Measurements from ENCODE around the gene RNASEH2A. TPM values are rescaled to one million over a fixed set of nuclear protein-coding genes. Genes with fewer than 3 reads are reported as not detected.

Gene RNASEH2A
- total and polyA plus RNA-seq, 2 donors (not counting 1 experiment from before 2014, with no cell fraction given), result 14.5 to 18.9 TPM

DNA sequence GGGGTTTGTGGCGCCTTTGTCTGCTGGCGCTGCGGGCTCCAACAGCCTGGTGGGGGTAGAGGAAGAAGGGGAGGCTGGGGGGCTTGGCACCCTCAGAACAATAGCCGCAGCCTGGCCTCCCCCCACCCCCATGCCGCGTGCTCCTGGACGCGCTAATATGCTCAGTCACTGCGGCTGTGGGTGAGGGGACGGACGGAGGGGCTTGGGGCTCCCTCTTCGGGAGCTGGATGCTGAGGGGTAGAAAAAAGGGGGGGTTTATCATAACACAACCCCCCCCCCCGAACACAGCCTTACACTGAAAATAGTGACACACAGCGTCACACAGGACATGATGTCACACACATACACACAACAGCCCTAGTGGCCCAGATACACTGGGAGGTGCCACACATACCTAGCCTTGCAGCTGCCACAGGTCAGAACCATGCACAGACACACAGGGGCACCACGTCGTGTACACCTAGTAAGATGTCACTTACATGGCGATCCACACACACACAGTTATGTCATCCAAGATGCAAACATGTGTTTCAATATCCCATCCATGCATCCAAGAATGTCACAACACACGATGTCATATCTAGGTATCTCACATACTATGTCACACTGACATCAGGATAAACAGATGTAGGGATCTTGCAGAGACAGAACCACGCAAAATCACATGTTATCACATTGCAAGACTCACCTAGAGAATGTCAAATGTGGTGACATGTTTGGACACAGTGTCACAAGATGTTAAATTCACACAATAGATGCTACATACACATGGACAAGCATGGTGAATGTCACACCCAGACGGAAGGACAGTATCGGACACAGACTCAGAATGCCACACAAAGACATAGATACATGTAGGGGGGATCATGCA, 32.7 kb downstream of the RNASEH2A start:
- Histone ChIP-seq H3K36me3 (replicated peaks in 1 of 2; ENCODE audit: control extremely low read depth in 1 of 2, control insufficient read depth in 1 of 2, extremely low read depth in 1 of 2, insufficient read depth in 2 of 2, low read length in 1 of 2) (no peaks in the 10 kb centered on the region), H3K9me3 (ENCODE audit: control extremely low read depth in 1 of 3, control insufficient read depth in 2 of 3, insufficient read depth in 1 of 3, low read length in 2 of 3) (peaks cover 0 to 44% (median 7%) of the 10 kb centered on the region in 3 donors), H3K4me1 (ENCODE audit: control insufficient read depth in 2 of 2, insufficient read depth in 2 of 2, low read length in 2 of 2) (peaks cover 40 to 51% of the 10 kb centered on the region in 2 donors), H4K20me1 (ENCODE audit: control insufficient read depth, insufficient read depth, low read length, poor library complexity, severe bottlenecking) (no peaks in the 10 kb centered on the region), H2AFZ (ENCODE audit: insufficient read depth, low read depth, low read length, poor library complexity, severe bottlenecking) (peak overlapping the region; percentile 44), H3K4me2 (replicated peaks; ENCODE audit: low read depth, low read length, poor library complexity, severe bottlenecking) (peak overlapping the region; percentile 91), H3K9ac (ENCODE audit: low read length) (peak overlapping the region; percentile 52), H3K27ac (ENCODE audit: low read length in 2 of 2) (no peak overlapping the region), H3K79me2 (ENCODE audit: control insufficient read depth, insufficient read depth, low read length) (no peaks in the 10 kb centered on the region), H3K27me3 (replicated peaks in 1 of 4; ENCODE audit: control extremely low read depth in 1 of 4, control insufficient read depth in 3 of 4, insufficient read depth in 4 of 4, low read length in 3 of 4) (peaks cover 6 to 95% (median 58%) of the 10 kb centered on the region in 4 experiments), H3K4me3 (ENCODE audit: control extremely low read depth in 1 of 5, extremely low read depth in 1 of 5, insufficient read depth in 1 of 5, low read depth in 2 of 5, low read length in 4 of 5) (peak overlapping the region in 1 of 5 experiments; percentile 57)
- 26% methylated on average over 8 of the region's 21 CpGs for WGBS (ENCODE audit: insufficient coverage)
- H3K4me3 Mint-ChIP-seq, result peak overlapping the region; percentile 75
- peaks cover 66% of the 10 kb centered on the region for H3K27me3 Mint-ChIP-seq
- H3K9me3 Mint-ChIP-seq (ENCODE audit: insufficient read depth), result no peaks in the 10 kb centered on the region
- H3K27ac Mint-ChIP-seq, result no peak overlapping the region
- POLR2A ChIA-PET, result no interaction called here
- CTCF ChIA-PET, result interaction anchor here (0.6 kb wide), 1 partner anchor 25 kb away, joined by 3 read pairs; no protein-coding TSS in a partner anchor
- H3K4me1 Mint-ChIP-seq, result peaks cover 47% of the 10 kb centered on the region
- ATAC-seq (ENCODE audit: low read depth), result no peak
- DNase-seq, result peak; percentile 44
- intact Hi-C loops (cut with micrococcal nuclease), result loop anchor here (2.0 kb wide), 1 partner anchor 32 kb away; the partner anchor contains the start of gene RNASEH2A
- TF ChIP-seq, protein P1, sequence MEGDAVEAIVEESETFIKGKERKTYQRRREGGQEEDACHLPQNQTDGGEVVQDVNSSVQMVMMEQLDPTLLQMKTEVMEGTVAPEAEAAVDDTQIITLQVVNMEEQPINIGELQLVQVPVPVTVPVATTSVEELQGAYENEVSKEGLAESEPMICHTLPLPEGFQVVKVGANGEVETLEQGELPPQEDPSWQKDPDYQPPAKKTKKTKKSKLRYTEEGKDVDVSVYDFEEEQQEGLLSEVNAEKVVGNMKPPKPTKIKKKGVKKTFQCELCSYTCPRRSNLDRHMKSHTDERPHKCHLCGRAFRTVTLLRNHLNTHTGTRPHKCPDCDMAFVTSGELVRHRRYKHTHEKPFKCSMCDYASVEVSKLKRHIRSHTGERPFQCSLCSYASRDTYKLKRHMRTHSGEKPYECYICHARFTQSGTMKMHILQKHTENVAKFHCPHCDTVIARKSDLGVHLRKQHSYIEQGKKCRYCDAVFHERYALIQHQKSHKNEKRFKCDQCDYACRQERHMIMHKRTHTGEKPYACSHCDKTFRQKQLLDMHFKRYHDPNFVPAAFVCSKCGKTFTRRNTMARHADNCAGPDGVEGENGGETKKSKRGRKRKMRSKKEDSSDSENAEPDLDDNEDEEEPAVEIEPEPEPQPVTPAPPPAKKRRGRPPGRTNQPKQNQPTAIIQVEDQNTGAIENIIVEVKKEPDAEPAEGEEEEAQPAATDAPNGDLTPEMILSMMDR (IDR thresholded peaks at IDR 0.05), result no peak
